NCI-H2107 (cell line): ENCODE measurements around the gene SMARCE1.

Experiments used
- DNase-seq: peaks from one replicate; lab custom pipeline; 2025; lab: John Stamatoyannopoulos, UW

SMARCE1 gene

DNA sequence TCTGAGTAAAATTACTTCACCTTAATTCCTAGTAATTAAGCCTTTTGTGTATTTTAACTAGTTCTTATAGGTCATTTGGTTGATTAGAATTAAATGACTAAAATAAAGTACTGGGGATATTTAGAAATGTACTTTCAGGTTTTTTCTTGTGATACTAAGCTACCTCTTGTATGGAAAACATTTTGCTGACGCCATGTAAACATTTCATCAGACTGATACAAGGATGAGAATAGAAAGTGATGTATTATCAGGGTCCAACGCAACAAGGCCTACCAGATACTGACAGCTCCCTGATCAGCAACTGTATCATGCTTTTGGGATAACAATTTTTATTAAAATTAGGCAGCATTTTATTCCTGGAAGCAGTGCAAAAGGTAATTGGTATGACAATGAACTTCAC, 1.7 kb downstream of the SMARCE1 start:
- DNase-seq = no peak

GRCh38 chr17:40645291-40645690, 2.3 kb downstream of the SMARCE1 start:
- DNase-seq = no peak

- DNase-seq = no peak
Measured at GRCh38 chr17:40637931-40638330, 9.7 kb downstream of the SMARCE1 start.

DNA sequence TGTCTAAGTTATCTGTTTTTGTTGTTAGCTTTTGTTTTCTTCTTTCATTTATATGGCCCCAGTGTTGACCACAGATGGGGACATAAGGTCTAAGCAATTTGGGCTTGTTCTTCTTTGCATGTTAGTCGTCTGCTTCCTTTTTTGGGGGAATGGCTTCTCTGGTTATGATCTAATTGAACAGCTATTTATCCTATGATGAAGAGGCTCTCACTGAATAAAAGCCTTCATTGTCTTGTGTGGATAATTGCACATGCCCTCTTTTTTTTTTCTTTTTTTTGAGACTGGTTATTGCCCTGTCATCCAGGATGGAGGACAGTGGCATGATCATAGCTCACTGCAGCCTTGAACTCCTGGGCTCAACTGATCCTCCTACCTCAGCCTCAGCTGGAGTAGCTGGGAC, 13.7 kb downstream of the SMARCE1 start:
- DNase-seq = no peak

DNA sequence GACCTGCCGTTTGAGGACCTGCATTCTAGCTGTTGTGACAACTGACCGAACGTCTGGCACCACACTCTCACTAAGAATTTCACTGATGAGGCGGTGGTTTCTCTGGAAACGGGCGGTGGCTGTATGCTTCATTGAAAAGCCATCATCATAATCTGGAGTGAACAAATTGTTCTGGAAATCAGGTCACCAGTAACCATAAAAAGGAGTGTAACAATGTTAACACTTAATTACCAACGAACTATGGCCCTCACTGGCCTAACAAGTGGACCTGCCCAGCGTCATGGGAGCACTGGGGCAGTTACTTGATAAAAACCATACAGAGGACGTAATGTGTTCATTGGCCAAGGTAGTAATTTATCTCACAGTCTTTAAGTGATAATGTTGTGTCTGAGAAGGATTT, 15.4 kb downstream of the SMARCE1 start:
- no peak for DNase-seq

GRCh38 chr17:40629842-40630241, 17.8 kb downstream of the SMARCE1 start:
- DNase-seq = no peak

GRCh38 chr17:40625311-40625710, 22.3 kb downstream of the SMARCE1 start:
- no peak for DNase-seq

DNA sequence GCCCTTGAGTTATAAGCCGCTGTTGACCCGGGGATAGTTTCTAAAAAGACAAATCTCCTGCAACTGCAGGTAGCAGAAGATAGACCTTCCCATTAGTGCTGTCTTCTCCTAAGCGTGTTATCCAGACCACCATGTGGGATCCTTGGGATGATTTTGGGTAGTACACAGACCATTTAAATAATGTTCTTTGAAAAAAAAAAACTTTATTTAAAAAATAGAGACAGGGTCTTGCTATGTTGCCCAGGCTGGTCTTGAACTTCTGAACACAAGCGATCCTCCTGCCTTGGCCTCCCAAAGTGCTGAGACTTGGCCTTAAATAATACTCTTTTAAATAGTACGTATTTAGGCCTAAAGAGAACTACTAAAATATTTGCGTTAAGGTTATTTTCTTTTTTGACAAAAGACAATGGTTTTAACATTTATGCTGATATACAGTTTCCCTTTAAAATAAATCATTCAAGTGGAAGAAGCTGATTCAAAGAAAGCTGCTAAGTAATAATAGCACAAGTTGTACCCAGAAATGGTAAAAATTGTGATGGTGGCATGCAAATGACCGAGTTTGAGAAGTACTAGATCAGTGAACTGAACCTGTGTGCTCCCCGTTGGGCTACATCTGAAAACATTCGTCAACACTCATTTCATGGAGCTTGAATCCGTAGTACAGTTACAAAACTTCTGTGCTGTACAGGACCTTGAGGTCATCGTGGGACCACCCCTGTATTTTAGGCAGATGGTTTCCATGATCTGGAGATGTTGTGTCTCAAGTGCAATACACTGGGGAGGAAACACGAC, 24.0 kb downstream of the SMARCE1 start:
- DNase-seq = no peak

DNA sequence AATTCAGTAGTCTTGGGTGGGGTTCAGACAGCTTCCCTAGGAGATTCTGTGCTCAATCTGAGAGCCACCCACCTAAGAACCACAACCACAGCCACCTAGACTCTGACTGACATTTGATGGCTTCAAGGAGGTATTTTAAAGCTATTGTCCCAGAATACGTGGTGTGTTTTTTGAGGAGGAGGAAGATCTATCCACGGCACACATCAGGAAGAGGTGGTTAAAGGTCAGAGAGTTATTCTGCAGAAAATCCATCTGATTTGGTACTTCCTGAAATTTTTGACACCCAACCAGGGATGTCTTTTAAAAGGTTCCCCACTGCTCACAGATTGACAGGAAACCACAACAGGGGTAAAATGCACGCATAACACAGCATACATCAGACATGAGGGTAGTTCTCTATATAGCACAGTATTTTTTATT, 25.1 kb downstream of the SMARCE1 start:
- no peak for DNase-seq

DNA sequence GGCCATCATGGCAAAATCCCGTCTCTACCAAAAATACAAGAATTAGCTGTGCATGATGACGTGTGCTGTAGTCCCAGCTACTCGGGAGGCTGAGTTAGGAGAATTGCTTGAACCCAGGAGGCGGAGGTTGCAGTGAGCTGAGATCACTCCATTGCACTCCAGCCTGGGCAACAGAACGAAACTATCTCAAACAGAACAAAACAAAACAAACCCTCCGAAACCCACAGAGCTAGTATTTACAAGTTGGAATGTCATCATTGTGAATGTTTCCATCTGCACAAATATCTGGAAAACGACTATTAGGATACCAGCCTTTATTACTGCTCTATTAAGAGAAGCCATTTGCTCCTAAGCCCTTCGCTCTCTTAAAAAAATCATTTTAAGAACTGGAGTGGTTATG, 26.0 kb downstream of the SMARCE1 start:
- DNase-seq = no peak

DNA sequence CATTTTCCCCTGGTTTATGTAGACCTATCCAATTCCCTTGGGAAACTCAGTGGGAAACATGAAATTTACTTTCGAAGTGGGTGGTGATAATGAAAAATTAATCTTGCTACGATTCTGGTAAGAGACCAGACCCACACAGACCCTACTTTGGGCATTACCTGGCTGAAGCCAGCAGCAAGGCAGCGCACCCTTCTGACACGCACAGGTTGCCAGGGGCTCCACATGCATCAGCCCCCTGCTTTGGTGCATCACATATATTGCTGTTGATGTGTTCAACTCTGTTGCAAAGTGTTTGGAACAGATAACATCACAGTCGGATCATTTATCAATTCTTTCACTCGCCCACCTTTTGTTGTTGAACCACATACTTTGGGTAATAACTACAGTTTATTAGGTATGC, 26.6 kb downstream of the SMARCE1 start:
- no peak for DNase-seq

- no peak for DNase-seq
Measured at GRCh38 chr17:40618754-40619625, 28.6 kb downstream of the SMARCE1 start.

DNA sequence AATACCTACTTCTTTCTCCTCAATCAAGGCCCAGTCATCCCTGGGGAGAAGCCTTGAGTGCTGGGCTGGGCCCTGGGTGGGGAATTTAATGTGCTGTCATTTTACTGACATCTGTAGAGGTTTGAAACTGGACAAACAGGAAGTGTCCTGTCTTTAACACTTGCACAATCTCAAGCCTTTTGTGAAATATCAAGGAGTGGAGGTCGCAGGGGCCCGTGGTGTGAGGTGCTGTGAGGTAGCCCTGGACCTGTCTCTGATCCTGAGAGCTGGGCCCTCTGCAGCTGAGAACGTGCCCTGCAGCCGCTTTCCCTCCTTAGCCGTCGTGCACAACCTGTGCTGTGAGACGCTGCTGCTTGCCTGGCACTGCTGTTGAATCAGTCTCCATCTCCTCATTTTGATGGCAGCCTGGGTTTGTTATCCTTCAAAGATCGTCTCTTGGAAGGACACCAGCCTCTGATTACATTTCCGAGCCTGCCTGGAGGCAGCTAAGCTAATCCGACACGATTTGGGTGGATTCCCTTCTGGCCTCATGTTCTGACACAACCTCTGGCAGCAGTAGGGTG, 29.9 kb downstream of the SMARCE1 start:
- DNase-seq = no peak

DNA sequence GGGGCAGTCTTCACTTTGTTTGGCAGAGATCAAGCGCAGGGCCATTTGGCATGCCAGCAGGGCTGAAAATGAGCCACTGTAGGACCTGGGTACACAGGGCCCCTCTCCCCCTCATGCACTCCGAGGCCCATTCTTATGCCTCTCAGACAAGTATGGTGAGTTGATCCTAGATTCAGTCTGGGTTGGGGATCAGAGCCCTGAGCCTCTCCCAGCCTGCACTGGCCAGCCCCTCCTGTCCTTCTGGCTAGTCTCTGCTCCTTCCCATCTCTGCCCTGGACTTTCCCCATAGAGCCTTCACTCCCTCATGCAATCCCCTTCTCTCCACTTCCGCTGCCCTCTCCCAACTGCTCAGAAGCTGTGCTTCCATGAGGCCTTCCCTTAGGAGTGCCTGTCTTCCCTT, 31.0 kb downstream of the SMARCE1 start:
- DNase-seq = no peak

DNA sequence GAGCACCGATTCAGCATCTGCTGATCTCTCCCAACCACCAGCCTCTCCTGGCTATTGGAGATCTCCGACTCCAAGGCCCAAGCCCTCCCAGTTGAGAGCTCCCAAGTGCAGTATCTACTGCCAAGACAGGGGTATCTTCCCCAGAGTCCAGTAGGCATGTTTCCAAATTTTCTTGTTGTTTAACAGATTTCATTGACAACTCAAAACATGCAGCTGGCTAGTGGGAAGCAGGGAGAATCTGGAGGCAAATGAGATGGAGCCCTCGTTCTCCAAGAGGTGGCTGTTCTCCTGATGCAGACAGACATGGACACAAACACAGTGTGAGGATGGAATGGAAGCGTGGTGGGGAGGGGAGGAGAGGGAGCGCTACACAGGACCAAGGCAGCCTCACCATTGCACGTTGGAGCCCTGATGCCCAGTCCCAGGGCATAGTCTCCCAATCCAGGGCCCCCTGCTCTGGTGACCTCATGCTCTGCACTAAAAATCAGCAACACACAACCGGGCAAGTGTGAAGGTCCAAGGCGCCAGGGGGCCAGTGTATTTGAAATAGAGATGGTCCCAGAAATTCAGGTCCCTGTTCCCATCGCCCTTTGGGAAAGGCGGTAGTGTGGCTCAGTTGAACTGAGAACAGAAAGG, 31.7 kb downstream of the SMARCE1 start:
- DNase-seq = no peak

DNA sequence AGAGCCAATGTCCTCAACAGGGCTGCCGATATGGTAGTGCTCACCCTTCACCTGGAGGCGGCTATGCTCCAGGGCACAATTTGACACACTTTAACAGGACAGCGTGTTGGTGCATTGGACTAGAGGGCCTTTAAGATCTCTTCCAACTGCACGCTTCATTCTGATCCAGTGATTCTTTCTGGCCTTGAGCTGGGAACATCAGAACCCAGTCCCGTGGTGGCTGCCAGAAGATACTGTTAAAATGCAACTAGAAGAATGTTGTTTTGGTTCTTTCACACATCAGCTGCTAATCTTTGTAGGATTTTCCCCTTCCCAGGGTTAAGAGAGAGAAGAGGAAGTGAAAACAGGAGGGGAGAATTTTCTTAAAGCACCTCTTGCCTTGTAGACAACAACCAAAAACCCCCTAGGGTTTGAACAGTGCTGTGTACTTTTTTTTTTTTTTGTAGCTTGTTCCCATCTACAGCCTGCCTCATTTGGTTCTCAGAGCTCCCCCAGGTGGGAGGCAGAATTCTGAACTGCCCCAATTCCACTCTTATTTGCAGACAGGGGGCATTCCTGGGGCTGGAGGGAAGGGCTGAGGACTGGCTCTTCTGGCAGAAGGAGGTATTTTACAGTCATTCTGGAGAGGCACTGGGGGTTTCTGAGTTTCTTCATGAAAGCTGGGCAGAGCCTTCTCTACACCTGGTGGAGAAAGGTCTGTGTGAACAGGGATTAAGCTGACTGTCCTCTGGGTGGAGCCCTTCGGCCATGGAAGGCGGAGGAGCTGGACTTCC, 32.4 kb downstream of the SMARCE1 start:
- no peak for DNase-seq

GRCh38 chr17:40614431-40615067, 33.1 kb downstream of the SMARCE1 start:
- no peak for DNase-seq

GRCh38 chr17:40613467-40614154, 34.0 kb downstream of the SMARCE1 start:
- no peak for DNase-seq

DNA sequence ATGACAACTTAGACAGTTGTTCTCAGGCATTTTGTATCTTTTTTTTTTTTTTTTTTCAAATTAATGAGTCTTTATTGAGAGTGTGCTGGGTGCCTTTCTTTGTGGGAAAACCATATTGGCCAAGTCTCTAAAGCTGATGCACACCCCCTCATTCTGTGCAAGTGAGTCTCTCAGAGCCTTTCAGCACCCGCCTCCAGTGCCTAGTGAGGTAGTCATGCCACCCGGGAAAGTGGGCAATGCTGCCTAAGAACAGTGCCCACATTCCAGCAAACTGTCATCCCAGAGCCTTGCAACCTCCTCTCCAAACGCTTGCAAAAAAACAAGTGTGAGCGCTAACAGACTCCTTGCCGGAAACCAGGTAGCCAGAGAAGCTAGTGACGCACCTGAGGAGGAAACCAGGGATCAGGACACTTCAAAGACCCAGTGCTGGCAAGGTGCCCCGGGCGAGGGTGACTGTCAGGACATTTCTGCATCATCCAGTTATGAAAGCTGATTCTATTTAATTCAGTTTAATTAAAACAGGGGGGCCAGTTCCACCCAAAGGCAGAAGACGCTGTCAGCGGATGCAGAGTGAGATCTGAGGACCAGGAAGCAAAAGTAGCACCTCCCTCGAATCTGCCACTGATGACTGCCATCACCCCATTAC, 34.9 kb downstream of the SMARCE1 start:
- DNase-seq = no peak

DNA sequence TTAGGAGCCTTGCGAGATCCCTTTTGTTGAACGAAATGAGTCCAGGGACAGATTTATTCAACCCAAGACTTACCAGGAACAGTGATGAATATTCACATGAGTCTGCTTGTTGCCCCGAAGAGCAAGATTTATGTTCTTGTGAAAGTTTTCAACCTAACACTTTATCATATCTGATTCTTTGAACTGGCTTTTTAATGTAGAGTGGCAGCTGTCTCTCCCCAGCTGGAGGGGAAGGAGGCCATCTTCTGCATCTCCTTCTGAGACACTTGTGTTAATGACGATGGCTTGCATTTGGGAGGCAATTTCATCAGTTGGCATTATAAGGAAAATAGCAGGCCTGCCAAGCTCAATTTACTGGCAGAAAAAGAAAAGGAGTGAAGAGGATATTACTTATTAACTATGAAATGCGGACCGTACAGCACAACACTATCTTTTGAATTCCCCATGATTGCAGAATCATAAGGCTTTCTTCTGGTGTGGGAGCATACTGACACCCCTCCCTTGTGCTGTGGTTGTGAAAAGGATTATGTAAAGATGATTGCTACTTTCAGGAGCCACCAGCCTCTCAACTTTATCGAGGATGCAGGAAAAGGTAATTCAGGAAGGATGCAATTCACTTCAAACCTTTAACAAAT, 35.7 kb downstream of the SMARCE1 start:
- DNase-seq = no peak
